Measurements from ENCODE around the gene SYT8. TPM values are rescaled to one million over a fixed set of nuclear protein-coding genes. Genes with fewer than 3 reads are reported as not detected.

The SYT8 gene
- total and polyA plus RNA-seq, 2 experiments from 2014 or later, result not detected

DNA sequence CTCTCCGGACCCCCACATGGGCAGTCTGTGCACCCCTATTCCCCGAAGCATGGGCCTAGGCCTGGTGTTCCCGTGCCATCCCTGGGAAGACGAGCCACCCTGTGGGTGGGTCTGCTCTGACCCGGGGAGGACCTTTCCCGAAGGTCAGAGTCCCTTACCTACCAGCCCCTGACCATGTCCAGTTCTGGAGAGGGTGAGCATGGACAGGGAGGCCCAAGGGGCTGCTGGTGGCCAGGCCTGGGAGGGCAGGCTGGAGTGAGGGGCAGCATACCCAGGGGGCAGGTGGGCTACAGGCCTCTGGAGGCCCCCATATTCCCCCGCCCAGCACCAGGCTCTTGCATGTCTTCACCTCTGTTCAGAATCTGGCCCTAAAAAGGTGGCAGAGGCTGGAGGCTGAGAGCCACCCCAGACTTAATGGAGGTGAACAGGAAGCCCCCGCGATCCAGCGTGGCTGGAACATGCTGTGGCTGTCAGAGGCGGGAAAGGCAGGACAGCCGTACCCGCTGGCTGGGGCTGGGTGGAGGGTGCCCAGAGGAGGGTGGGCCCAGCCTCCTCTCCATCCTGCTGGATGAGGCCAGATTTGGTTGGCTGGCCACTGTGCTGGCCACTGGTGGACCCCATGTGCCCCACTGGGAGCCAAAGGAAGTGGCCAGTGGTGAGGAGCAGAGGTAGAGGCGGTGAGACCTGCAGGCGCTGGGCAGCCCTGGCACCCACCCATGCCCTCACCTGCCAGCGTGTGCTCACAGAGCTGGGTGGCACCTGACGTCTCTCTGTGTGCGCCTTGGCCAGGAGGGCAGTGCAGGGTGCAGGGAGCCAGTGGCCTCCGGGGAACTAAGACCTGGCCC, 11.2 kb upstream of the SYT8 start:
- Histone ChIP-seq H4K20me1 (replicated peaks; ENCODE audit: insufficient read depth) (no peaks in the 10 kb centered on the region), H3K4me3 (no peak overlapping the region), H3K27me3 (ENCODE audit: insufficient read depth) (no peaks in the 10 kb centered on the region), H3K27ac (ENCODE audit: low read depth) (no peak overlapping the region), H3K4me1 (ENCODE audit: insufficient read depth) (no peaks in the 10 kb centered on the region), H3K79me2 (replicated peaks; ENCODE audit: insufficient read depth) (no peaks in the 10 kb centered on the region), H3K4me2 (no peak overlapping the region), H2AFZ (no peak overlapping the region), H3K36me3 (ENCODE audit: insufficient read depth) (no peaks in the 10 kb centered on the region), H3F3A (replicated peaks; ENCODE audit: low read depth) (no peaks in the 10 kb centered on the region), H3K9me2 (ENCODE audit: insufficient read depth) (no peaks in the 10 kb centered on the region)
- H3K27me3 Mint-ChIP-seq (ENCODE audit: insufficient read depth, low read depth, poor library complexity), result peaks cover 11% of the 10 kb centered on the region
- no peak overlapping the region for H3K27ac Mint-ChIP-seq
- H3K4me3 Mint-ChIP-seq, result no peak overlapping the region
- ATAC-seq, result no peak
- H3K4me1 Mint-ChIP-seq, result no peaks in the 10 kb centered on the region
- H3K36me3 Mint-ChIP-seq (ENCODE audit: low read depth), result no peaks in the 10 kb centered on the region
- peaks cover 4% of the 10 kb centered on the region; the same call in 2 of the 3 replicates for H3K9me3 Mint-ChIP-seq
- no peak for DNase-seq (ENCODE audit: low spot score)
- no peak for TF ChIP-seq ETS1 (IDR thresholded peaks at IDR 0.05)
- no peak for TF ChIP-seq EZH2 (IDR thresholded peaks at IDR 0.05; ENCODE audit: low read depth, unreplicated experiment)
- TF ChIP-seq JUNB (IDR thresholded peaks at IDR 0.05; ENCODE audit: unreplicated experiment), result no peak
- TF ChIP-seq POLR2AphosphoS5 (IDR thresholded peaks at IDR 0.05; ENCODE audit: low read depth), result no peak
- no peak for TF ChIP-seq CTCF (conservative IDR thresholded peaks at IDR 0.05; ENCODE audit: low read depth in 2 of 2)
- no peak for TF ChIP-seq STAT1 (IDR thresholded peaks at IDR 0.05; ENCODE audit: unreplicated experiment)
- TF ChIP-seq CREB1 (CRISPR knock-in tag; IDR thresholded peaks at IDR 0.05; ENCODE audit: low read depth), result no peak
- no peak for TF ChIP-seq EZH2phosphoT487 (IDR thresholded peaks at IDR 0.05; ENCODE audit: unreplicated experiment)
- no peak for TF ChIP-seq NANOG (IDR thresholded peaks at IDR 0.05; ENCODE audit: borderline replicate concordance)
- no peak for TF ChIP-seq ZNF114 (CRISPR knock-in tag; IDR thresholded peaks at IDR 0.05)
- TF ChIP-seq ZNF331 (CRISPR knock-in tag; IDR thresholded peaks at IDR 0.05; ENCODE audit: low read depth), result no peak
- TF ChIP-seq ZNF462 (CRISPR knock-in tag; IDR thresholded peaks at IDR 0.05), result no peak
- TF ChIP-seq REST (IDR thresholded peaks at IDR 0.05; ENCODE audit: unreplicated experiment), result no peak

Measured in GM23338 (cell line).